Stomach smooth muscle (tissue), 2 donors: ENCODE results near the gene GNG12.
A peak's percentile ranks its signal among the peaks of the same experiment; 100 is the strongest.

Experiments used
- H3K27ac ChIP-seq: one replicate; pipeline ENCODE4 v1.7.0; 2013; ENCODE audit warnings: mild to moderate bottlenecking, low read length, inconsistent platforms
- H3K27me3 ChIP-seq, 2 donors: one replicate each; pipeline ENCODE4 v1.7.0; 2013; ENCODE audit warnings: low read length in 2 of 2; ENCODE audit not compliant: insufficient read depth in 2 of 2, control insufficient read depth in 1 of 2
- H3K36me3 ChIP-seq, 2 donors: one replicate each; pipeline ENCODE4 v1.7.0; 2013; ENCODE audit warnings: low read length in 2 of 2; ENCODE audit not compliant: control insufficient read depth in 2 of 2, insufficient read depth in 2 of 2
- H3K4me1 ChIP-seq: one replicate; pipeline ENCODE4 v1.7.0; 2013; ENCODE audit warnings: low read length; ENCODE audit not compliant: control insufficient read depth, insufficient read depth
- H3K4me3 ChIP-seq, 2 donors: one replicate each; pipeline ENCODE4 v1.7.0; 2013; ENCODE audit warnings: low read length in 2 of 2
- H3K9ac ChIP-seq, 2 donors: one replicate each; pipeline ENCODE4 v1.7.0; 2013; ENCODE audit warnings: low read length in 2 of 2, mild to moderate bottlenecking in 1 of 2
- H3K9me3 ChIP-seq, 2 donors: one replicate each; pipeline ENCODE4 v1.7.0; 2013; ENCODE audit warnings: low read length in 2 of 2; ENCODE audit not compliant: control insufficient read depth in 2 of 2
- donor health status: healthy.
- donor health status: Pancreatic carcinoma.

GNG12 gene

GRCh38 chr1:67843331-67843730 lies 10.1 kb upstream of the GNG12 start:
- no peaks in the 10 kb centered on the region for H3K27me3 ChIP-seq
- no peak overlapping the region for H3K27ac ChIP-seq
- no peak overlapping the region for H3K9ac ChIP-seq

GRCh38 chr1:67840449-67840848 lies 7.2 kb upstream of the GNG12 start:
- Histone ChIP-seq H3K4me3 (no peak overlapping the region), H3K36me3 (no peaks in the 10 kb centered on the region), H3K9me3 (no peaks in the 10 kb centered on the region), H3K27ac (no peak overlapping the region), H3K4me1 (no peaks in the 10 kb centered on the region), H3K9ac (no peak overlapping the region), H3K27me3 (no peaks in the 10 kb centered on the region)

More at GRCh38 chr1:67843331-67843730, 10.1 kb upstream of the GNG12 start:
- Histone ChIP-seq H3K36me3 (no peaks in the 10 kb centered on the region), H3K9me3 (no peaks in the 10 kb centered on the region), H3K4me1 (no peaks in the 10 kb centered on the region), H3K4me3 (no peak overlapping the region)

GRCh38 chr1:67839826-67840225 lies 6.6 kb upstream of the GNG12 start:
- no peaks in the 10 kb centered on the region for H3K27me3 ChIP-seq
- no peaks in the 10 kb centered on the region for H3K36me3 ChIP-seq
- no peak overlapping the region for H3K27ac ChIP-seq
- H3K9me3 ChIP-seq = no peaks in the 10 kb centered on the region
- H3K9ac ChIP-seq = no peak overlapping the region
- no peak overlapping the region for H3K4me3 ChIP-seq
- H3K4me1 ChIP-seq = no peaks in the 10 kb centered on the region

GRCh38 chr1:67838180-67838910 lies 5.1 kb upstream of the GNG12 start:
- H3K36me3 ChIP-seq = no peaks in the 10 kb centered on the region
- H3K27ac ChIP-seq = peak overlapping the region; percentile 33
- H3K9me3 ChIP-seq = no peaks in the 10 kb centered on the region
- no peaks in the 10 kb centered on the region for H3K27me3 ChIP-seq
- no peak overlapping the region for H3K4me3 ChIP-seq
- peak overlapping the region in 1 of 2 donors; percentile 36 for H3K9ac ChIP-seq
- peaks cover 4% of the 10 kb centered on the region for H3K4me1 ChIP-seq

- H3K27me3 ChIP-seq = no peaks in the 10 kb centered on the region
- H3K9ac ChIP-seq = no peak overlapping the region
- no peak overlapping the region for H3K27ac ChIP-seq
- H3K36me3 ChIP-seq = no peaks in the 10 kb centered on the region
- peaks cover 10% of the 10 kb centered on the region for H3K4me1 ChIP-seq
- H3K4me3 ChIP-seq = no peak overlapping the region
- no peaks in the 10 kb centered on the region for H3K9me3 ChIP-seq
Observed at GRCh38 chr1:67836769-67837168, 3.5 kb upstream of the GNG12 start.

GRCh38 chr1:67835663-67836452 lies 2.6 kb upstream of the GNG12 start:
- Histone ChIP-seq H3K27ac (no peak overlapping the region), H3K27me3 (no peaks in the 10 kb centered on the region), H3K9me3 (no peaks in the 10 kb centered on the region), H3K4me3 (no peak overlapping the region), H3K36me3 (no peaks in the 10 kb centered on the region), H3K9ac (no peak overlapping the region), H3K4me1 (peaks cover 11% of the 10 kb centered on the region)

- Histone ChIP-seq H3K4me1 (peaks cover 11% of the 10 kb centered on the region), H3K9me3 (no peaks in the 10 kb centered on the region), H3K4me3 (no peak overlapping the region), H3K27ac (peak overlapping the region; percentile 87), H3K36me3 (no peaks in the 10 kb centered on the region), H3K9ac (no peak overlapping the region), H3K27me3 (no peaks in the 10 kb centered on the region)
Observed at GRCh38 chr1:67834246-67834877, 1.1 kb upstream of the GNG12 start.

GRCh38 chr1:67833602-67833940 lies 304 bp upstream of the GNG12 start:
- peak overlapping the region; percentile 73 to 93 for H3K4me3 ChIP-seq
- peak overlapping the region; percentile 66 to 75 for H3K9ac ChIP-seq
- peak overlapping the region; percentile 87 for H3K27ac ChIP-seq
- no peaks in the 10 kb centered on the region for H3K9me3 ChIP-seq
- no peaks in the 10 kb centered on the region for H3K27me3 ChIP-seq
- H3K4me1 ChIP-seq = peaks cover 11% of the 10 kb centered on the region
- H3K36me3 ChIP-seq = no peaks in the 10 kb centered on the region

GRCh38 chr1:67831850-67832513 lies 1.3 kb downstream of the GNG12 start:
- no peaks in the 10 kb centered on the region for H3K36me3 ChIP-seq
- H3K9ac ChIP-seq = peak overlapping the region; percentile 75 to 89
- H3K27me3 ChIP-seq = no peaks in the 10 kb centered on the region
- no peaks in the 10 kb centered on the region for H3K9me3 ChIP-seq
- peak overlapping the region; percentile 87 for H3K27ac ChIP-seq
- peaks cover 11% of the 10 kb centered on the region for H3K4me1 ChIP-seq
- peak overlapping the region; percentile 73 to 93 for H3K4me3 ChIP-seq

GRCh38 chr1:67830928-67831830 lies 2.1 kb downstream of the GNG12 start:
- H3K4me3 ChIP-seq = peak overlapping the region; percentile 73 to 93
- peak overlapping the region; percentile 87 for H3K27ac ChIP-seq
- H3K4me1 ChIP-seq = peaks cover 11% of the 10 kb centered on the region

More at GRCh38 chr1:67830928-67831830, 2.1 kb downstream of the GNG12 start:
- Histone ChIP-seq H3K9me3 (no peaks in the 10 kb centered on the region), H3K9ac (peak overlapping the region; percentile 75 to 89), H3K36me3 (no peaks in the 10 kb centered on the region), H3K27me3 (no peaks in the 10 kb centered on the region)
